T-cell (primary cell): ENCODE data around the gene CDH4. TPM values are rescaled to one million over a fixed set of nuclear protein-coding genes. Genes with fewer than 3 reads are reported as not detected.

Source experiments
- ATAC-seq, 4 experiments: fragments of 200-7000 bp in 3 of 4; fragments of 150-1000 bp in 1 of 4; cut with Tn5 transposase; replicated peaks in 1 of 4; 1 replicate in 3 of 4; 2 replicates in 1 of 4; pipeline ENCODE4 v1.10.0; 2021; ENCODE audit warnings: moderate library complexity in 3 of 4, mild to moderate bottlenecking in 2 of 4, moderate number of reproducible peaks in 1 of 4
- CTCF ChIA-PET, 2 donors: fragments of 300-600 bp; sonication (Branson Sonifier 250); formaldehyde crosslinking; loops; one replicate each; lab custom pipeline; 2022; ENCODE audit warnings: antibody characterized with exemption in 2 of 2; lab: Charles Lee
- POLR2A ChIA-PET, 2 donors: fragments of 300-600 bp; sonication (Branson Sonifier 250); formaldehyde crosslinking; loops; one replicate each; lab custom pipeline; 2022; ENCODE audit warnings: antibody characterized with exemption in 2 of 2; lab: Charles Lee
- DNase-seq, 35 experiments: peaks; one replicate each; pipeline versions ENCODE4 v3.0.0 to v3.0.0-alpha.2; 2013 to 2023
- H3K27ac ChIP-seq: one replicate; pipeline ENCODE4 v1.5.1; 2013; ENCODE audit warnings: low read length
- H3K27me3 ChIP-seq, 2 experiments: replicated peaks in 1 of 2; 1 replicate in 1 of 2; 2 replicates in 1 of 2; pipeline versions ENCODE4 v1.6.1 to v1.7.0; 2013; ENCODE audit warnings: low read length in 1 of 2, mixed read lengths in 1 of 2; ENCODE audit not compliant: control insufficient read depth in 2 of 2, insufficient read depth in 2 of 2; ENCODE audit errors: extremely low read depth in 1 of 2
- H3K36me3 ChIP-seq, 2 donors: 1 replicate in 1 of 2; 2 replicates in 1 of 2; pipeline versions ENCODE4 v1.6.1 to v1.7.0; 2013; ENCODE audit warnings: low read length in 1 of 2; ENCODE audit not compliant: control insufficient read depth in 2 of 2, insufficient read depth in 1 of 2; ENCODE audit errors: extremely low read depth in 1 of 2
- H3K4me1 ChIP-seq, 2 experiments: 1 replicate in 1 of 2; 2 replicates in 1 of 2; pipeline versions ENCODE4 v1.6.1 to v1.7.0; 2013; ENCODE audit warnings: low read length in 2 of 2, mixed read lengths in 1 of 2; ENCODE audit not compliant: insufficient read depth in 2 of 2, control insufficient read depth in 1 of 2; ENCODE audit errors: extremely low read depth in 1 of 2
- H3K4me3 ChIP-seq, 2 donors: 1 replicate in 1 of 2; 2 replicates in 1 of 2; pipeline versions ENCODE4 v1.5.1 to v1.7.0; 2013; ENCODE audit warnings: mild to moderate bottlenecking in 2 of 2, low read length in 1 of 2, moderate library complexity in 1 of 2; ENCODE audit not compliant: control insufficient read depth in 1 of 2; ENCODE audit errors: extremely low read depth in 1 of 2
- H3K9me3 ChIP-seq: 2 replicates; pipeline ENCODE4 v1.7.0; 2013
- H3K27ac Mint-ChIP-seq, 2 donors: one replicate each; pipeline ENCODE4 v1.8.0; 2020 to 2021; ENCODE audit warnings: mild to moderate bottlenecking in 2 of 2, mixed read lengths in 2 of 2
- H3K27me3 Mint-ChIP-seq, 2 donors: one replicate each; pipeline ENCODE4 v1.8.0; 2021 to 2022; ENCODE audit warnings: mixed read lengths in 2 of 2
- H3K36me3 Mint-ChIP-seq: one replicate; pipeline ENCODE4 v1.8.0; 2021; ENCODE audit warnings: mixed read lengths
- H3K4me1 Mint-ChIP-seq, 3 donors: one replicate each; pipeline ENCODE4 v1.8.0; 2020 to 2022; ENCODE audit warnings: mixed read lengths in 3 of 3, mild to moderate bottlenecking in 1 of 3
- H3K4me3 Mint-ChIP-seq, 3 donors: one replicate each; pipeline ENCODE4 v1.8.0; 2020 to 2022; ENCODE audit warnings: mild to moderate bottlenecking in 3 of 3, mixed read lengths in 3 of 3, moderate library complexity in 3 of 3
- H3K9me3 Mint-ChIP-seq, 3 donors: one replicate each; pipeline ENCODE4 v1.8.0; 2020 to 2022; ENCODE audit warnings: mixed read lengths in 3 of 3
- WGBS: methylation state at CpG from one replicate; pipeline ENCODE4 v1.1.5; 2013; ENCODE audit warnings: missing lambda C conversion rate; ENCODE audit not compliant: insufficient coverage; 5-methylcytosine and 5-hydroxymethylcytosine counted together
- total RNA-seq, 35 experiments: library from RNA in 6 of 35; stranded (reverse) in 6 of 35; fragments of 120-200 nt in 1 of 35; gene quantifications; one replicate each; pipeline versions ENCODE4 v1.2.1 to v1.2.4 and lab custom pipeline; 2013 to 2026

Gene CDH4
- total RNA-seq, 5 donors from 2014 or later (not counting 1 experiment from before 2014, with no cell fraction given), result 0.06 to 0.64 (median 0.14) TPM

DNA sequence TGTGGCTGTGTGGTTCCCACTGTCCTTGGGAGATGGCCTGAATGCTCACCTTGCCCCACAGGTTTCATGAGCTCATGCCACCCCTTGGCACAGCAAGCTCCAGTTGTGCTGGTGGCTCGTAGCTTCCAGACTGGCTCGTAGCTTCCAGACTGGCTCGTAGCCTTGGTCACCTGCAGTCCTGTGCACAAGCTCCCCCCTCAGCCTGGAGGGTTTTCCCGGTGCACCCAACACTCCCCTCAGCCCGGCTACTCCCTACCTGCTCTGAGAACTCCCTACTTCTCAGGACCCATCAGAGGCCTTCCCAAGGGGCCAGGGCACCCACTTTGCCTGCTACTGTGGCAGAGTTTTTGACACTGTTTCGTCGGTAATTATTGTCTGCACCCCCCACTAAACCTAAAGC lies 528.0 kb downstream of the CDH4 start:
- H3K9me3 Mint-ChIP-seq, result peaks cover 5 to 18% (median 10%) of the 10 kb centered on the region in 3 donors

DNA sequence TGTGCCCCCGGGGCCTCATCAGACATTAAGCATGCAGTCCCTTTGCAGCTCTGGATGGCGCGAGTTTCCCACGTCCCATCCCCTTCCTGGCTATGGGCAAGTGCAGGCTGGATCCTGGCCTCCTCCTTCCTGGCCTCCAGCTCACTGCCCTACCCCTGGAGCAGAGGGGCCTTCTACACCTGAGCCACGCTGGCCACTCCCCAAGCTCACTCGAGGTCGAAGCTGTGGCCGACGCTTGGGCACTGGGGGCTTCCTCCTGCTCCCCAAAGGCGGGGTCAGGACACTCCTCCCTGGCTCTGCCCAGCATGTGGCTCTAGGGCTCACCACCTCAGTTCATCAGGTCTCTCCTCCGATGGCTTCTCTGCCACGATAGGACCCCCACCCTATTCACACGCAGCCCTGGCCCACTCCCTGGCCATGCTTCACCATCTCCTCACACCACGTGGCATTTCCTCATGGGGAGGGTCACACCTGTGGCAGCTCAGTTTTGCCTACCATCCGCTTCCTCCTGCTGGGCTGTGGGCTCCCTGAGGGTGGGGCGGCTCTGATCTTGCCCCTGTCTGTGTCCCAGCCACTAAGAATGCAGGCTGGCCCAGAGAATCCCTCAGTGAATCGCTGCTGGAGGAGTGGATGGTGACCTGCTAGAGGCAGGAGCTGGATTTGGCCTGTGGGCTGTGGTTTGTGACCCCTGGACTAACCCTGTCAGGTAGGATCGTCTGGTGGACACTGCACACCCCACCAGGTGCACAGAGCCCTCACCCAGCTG lies 532.9 kb downstream of the CDH4 start:
- Histone ChIP-seq H3K27ac (no peak overlapping the region), H3K36me3 (no peaks in the 10 kb centered on the region), H3K9me3 (no peaks in the 10 kb centered on the region), H3K27me3 (peaks cover 0 to 17% of the 10 kb centered on the region in 2 experiments), H3K4me1 (no peaks in the 10 kb centered on the region), H3K4me3 (no peak overlapping the region)
- Mint-ChIP-seq H3K27me3 (peaks cover 0 to 4% of the 10 kb centered on the region in 2 donors), H3K9me3 (peaks cover 5 to 15% (median 10%) of the 10 kb centered on the region in 3 donors), H3K4me1 (no peaks in the 10 kb centered on the region), H3K36me3 (peaks cover 6% of the 10 kb centered on the region), H3K4me3 (no peak overlapping the region), H3K27ac (no peak overlapping the region)
- DNase-seq, result no peak
- ChIA-PET CTCF (no interaction called here), POLR2A (no interaction called here)
- ATAC-seq, result no peak
- WGBS, result 67% methylated on average over 15 of the region's 18 CpGs

More for the DNA sequence above, 528.0 kb downstream of the CDH4 start:
- no peaks in the 10 kb centered on the region for H3K4me1 Mint-ChIP-seq
- POLR2A ChIA-PET, result no interaction called here
- Histone ChIP-seq H3K4me3 (no peak overlapping the region), H3K36me3 (no peaks in the 10 kb centered on the region), H3K27ac (no peak overlapping the region), H3K27me3 (peaks cover 0 to 20% of the 10 kb centered on the region in 2 experiments), H3K9me3 (no peaks in the 10 kb centered on the region), H3K4me1 (no peaks in the 10 kb centered on the region)
- DNase-seq, result no peak
- peaks cover 0 to 4% of the 10 kb centered on the region in 2 donors for H3K27me3 Mint-ChIP-seq
- WGBS, result 76% methylated on average over 5 of the region's 7 CpGs
- no peak overlapping the region for H3K27ac Mint-ChIP-seq
- CTCF ChIA-PET, result no interaction called here
- no peak for ATAC-seq
- no peak overlapping the region for H3K4me3 Mint-ChIP-seq
- H3K36me3 Mint-ChIP-seq, result peaks cover 6% of the 10 kb centered on the region

DNA sequence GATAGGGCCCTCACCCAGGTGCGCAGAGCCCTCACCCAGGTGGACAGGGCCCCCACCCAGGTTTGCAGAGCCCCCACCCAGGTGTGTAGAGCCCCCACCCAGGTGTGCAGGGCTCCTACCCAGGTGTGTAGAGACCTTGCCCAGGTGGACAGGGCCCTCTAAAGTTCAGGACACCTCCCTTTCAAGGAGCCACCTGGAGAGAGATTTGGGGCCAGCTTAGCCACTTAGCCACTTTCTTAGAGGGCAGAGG lies 533.4 kb downstream of the CDH4 start:
- CTCF ChIA-PET, result no interaction called here
- WGBS, result no CpG with 5 or more reads among the region's 1 CpG
- no peak overlapping the region for H3K27ac Mint-ChIP-seq
- no peak overlapping the region for H3K4me3 ChIP-seq
- peaks cover 0 to 14% of the 10 kb centered on the region in 2 experiments for H3K27me3 ChIP-seq
- no peaks in the 10 kb centered on the region for H3K36me3 ChIP-seq
- peaks cover 0 to 4% of the 10 kb centered on the region in 2 donors for H3K27me3 Mint-ChIP-seq
- peaks cover 6% of the 10 kb centered on the region for H3K36me3 Mint-ChIP-seq
- DNase-seq, result no peak
- no peaks in the 10 kb centered on the region for H3K9me3 ChIP-seq
- ATAC-seq, result no peak
- H3K27ac ChIP-seq, result no peak overlapping the region
- H3K4me1 ChIP-seq, result no peaks in the 10 kb centered on the region
- peaks cover 5 to 15% (median 14%) of the 10 kb centered on the region in 3 donors for H3K9me3 Mint-ChIP-seq
- no peaks in the 10 kb centered on the region for H3K4me1 Mint-ChIP-seq
- H3K4me3 Mint-ChIP-seq, result no peak overlapping the region
- POLR2A ChIA-PET, result no interaction called here

DNA sequence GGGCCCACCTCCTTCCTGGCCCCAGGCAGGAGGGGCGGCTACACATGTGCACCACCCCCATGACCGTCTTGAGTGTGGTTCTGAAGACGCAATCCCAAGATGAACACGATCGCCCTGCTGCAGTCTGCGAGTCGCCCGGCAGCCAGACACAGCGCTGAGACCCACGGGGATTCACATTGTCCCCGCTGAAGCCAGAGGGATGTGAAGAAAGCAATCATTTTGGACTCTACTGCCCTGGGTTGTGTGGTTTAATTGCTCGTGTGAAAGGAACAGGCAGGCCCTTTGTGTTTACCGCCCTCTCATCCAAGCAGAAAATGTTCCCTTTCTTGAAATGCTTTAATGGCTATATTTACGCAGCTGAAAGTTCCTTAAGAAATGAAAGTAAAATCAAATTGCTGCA lies 534.2 kb downstream of the CDH4 start:
- peaks cover 5 to 16% (median 6%) of the 10 kb centered on the region in 3 donors for H3K9me3 Mint-ChIP-seq

DNA sequence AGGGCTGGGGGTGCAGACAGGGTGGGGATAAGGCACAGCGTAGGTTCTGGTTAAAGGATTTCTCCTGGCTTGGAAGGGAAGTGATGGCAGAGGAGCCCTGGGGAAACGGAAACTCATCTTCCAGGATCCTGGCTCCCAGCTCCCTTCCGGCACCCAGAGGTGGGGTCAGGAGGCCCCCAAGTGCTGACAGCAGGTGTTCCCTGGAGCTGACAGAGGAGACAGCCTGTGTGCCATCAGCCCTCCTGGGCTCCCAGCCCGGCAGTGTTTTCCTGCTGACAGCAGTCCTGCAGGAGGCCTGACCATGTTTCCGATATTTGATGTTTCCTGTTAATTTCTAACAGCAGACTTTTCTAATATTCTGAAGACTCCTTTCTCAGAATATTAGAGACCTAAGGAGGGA lies 536.3 kb downstream of the CDH4 start:
- Mint-ChIP-seq H3K27ac (no peak overlapping the region), H3K27me3 (peaks cover under 1 to 3% of the 10 kb centered on the region in 2 donors), H3K4me3 (no peak overlapping the region), H3K36me3 (no peaks in the 10 kb centered on the region), H3K9me3 (peaks cover 0 to 10% (median 0%) of the 10 kb centered on the region in 3 donors), H3K4me1 (no peaks in the 10 kb centered on the region)
- Histone ChIP-seq H3K27me3 (peaks cover 0 to 25% of the 10 kb centered on the region in 2 experiments), H3K4me3 (no peak overlapping the region), H3K9me3 (no peaks in the 10 kb centered on the region), H3K36me3 (no peaks in the 10 kb centered on the region), H3K27ac (no peak overlapping the region), H3K4me1 (no peaks in the 10 kb centered on the region)
- CTCF ChIA-PET, result no interaction called here
- POLR2A ChIA-PET, result no interaction called here
- DNase-seq (no peak), ATAC-seq (no peak)
- WGBS, result 71% methylated on average over 3 of the region's 5 CpGs

More for the DNA sequence above, 534.2 kb downstream of the CDH4 start:
- 86% methylated on average over 8 of the region's 14 CpGs for WGBS
- no peaks in the 10 kb centered on the region for H3K9me3 ChIP-seq
- peaks cover 3 to 4% of the 10 kb centered on the region in 2 donors for H3K27me3 Mint-ChIP-seq
- no peak overlapping the region for H3K4me3 ChIP-seq
- CTCF ChIA-PET, result no interaction called here
- DNase-seq, result no peak
- no peak for ATAC-seq
- H3K36me3 Mint-ChIP-seq, result peaks cover 6% of the 10 kb centered on the region
- no peak overlapping the region for H3K27ac Mint-ChIP-seq
- no peaks in the 10 kb centered on the region for H3K36me3 ChIP-seq
- no peak overlapping the region for H3K4me3 Mint-ChIP-seq
- POLR2A ChIA-PET, result no interaction called here
- H3K4me1 ChIP-seq, result no peaks in the 10 kb centered on the region
- no peaks in the 10 kb centered on the region for H3K4me1 Mint-ChIP-seq
- H3K27ac ChIP-seq, result no peak overlapping the region
- peaks cover 0 to 14% of the 10 kb centered on the region in 2 experiments for H3K27me3 ChIP-seq

DNA sequence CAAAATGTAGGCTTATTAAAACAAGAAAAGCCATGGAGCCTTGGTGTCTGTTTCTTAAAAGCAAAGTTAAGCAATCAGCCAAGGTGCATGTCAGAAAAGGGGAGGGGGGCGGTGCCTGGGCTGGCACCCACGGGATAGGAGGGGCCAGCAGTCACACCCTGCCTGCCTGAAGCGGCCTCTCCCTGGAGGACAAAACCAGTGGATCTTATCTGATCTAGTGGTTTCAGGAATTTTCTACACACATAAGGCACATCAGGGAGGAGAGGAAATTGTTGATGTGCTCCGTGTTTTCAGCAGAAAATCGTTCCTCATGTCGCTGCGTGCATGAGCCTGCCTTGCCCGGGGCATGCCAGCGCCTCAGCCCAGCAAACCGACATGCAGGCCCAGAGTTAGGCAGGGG lies 537.3 kb downstream of the CDH4 start:
- no peak overlapping the region for H3K27ac Mint-ChIP-seq
- no peak for DNase-seq
- H3K9me3 ChIP-seq, result no peaks in the 10 kb centered on the region
- H3K36me3 ChIP-seq, result no peaks in the 10 kb centered on the region
- no peaks in the 10 kb centered on the region for H3K4me1 Mint-ChIP-seq
- no peak overlapping the region for H3K27ac ChIP-seq
- ChIA-PET CTCF (no interaction called here), POLR2A (no interaction called here)
- H3K4me3 ChIP-seq, result no peak overlapping the region
- H3K27me3 ChIP-seq, result peaks cover 0 to 25% of the 10 kb centered on the region in 2 experiments
- peaks cover 0 to 10% (median 0%) of the 10 kb centered on the region in 3 donors for H3K9me3 Mint-ChIP-seq
- H3K36me3 Mint-ChIP-seq, result no peaks in the 10 kb centered on the region
- H3K4me3 Mint-ChIP-seq, result no peak overlapping the region
- peaks cover 0 to 3% of the 10 kb centered on the region in 2 donors for H3K27me3 Mint-ChIP-seq
- ATAC-seq, result no peak
- no peaks in the 10 kb centered on the region for H3K4me1 ChIP-seq
- 78% methylated on average over 7 of the region's 10 CpGs for WGBS
